Fibroblast of lung (primary cell): ENCODE results near the gene CDX2. TPM values are rescaled to one million over a fixed set of nuclear protein-coding genes. Genes with fewer than 3 reads are reported as not detected.
A peak's percentile ranks its signal among the peaks of the same experiment; 100 is the strongest.

ENCODE experiments used
- DNase-seq, 2 donors: peaks; one replicate each; pipeline versions ENCODE4 v3.0.0 to v3.0.0-alpha.2; 2010; ENCODE audit warnings: low read depth in 2 of 2
- H2AFZ ChIP-seq: 2 replicates; pipeline ENCODE4 v1.5.1; 2012; ENCODE audit warnings: low read length, control low read depth, inconsistent platforms
- H3K27ac ChIP-seq: 2 replicates; pipeline ENCODE4 v1.5.1; 2011; ENCODE audit warnings: low read length, control low read depth; ENCODE audit not compliant: insufficient read depth
- H3K27me3 ChIP-seq: 2 replicates; pipeline ENCODE4 v1.5.1; 2011; ENCODE audit warnings: mild to moderate bottlenecking, low read length; ENCODE audit not compliant: control insufficient read depth, insufficient read depth
- H3K36me3 ChIP-seq: 2 replicates; pipeline ENCODE4 v1.5.1; 2011; ENCODE audit warnings: low read length; ENCODE audit not compliant: control insufficient read depth, insufficient read depth
- H3K4me1 ChIP-seq: 2 replicates; pipeline ENCODE4 v1.5.1; 2011; ENCODE audit warnings: low read length; ENCODE audit not compliant: control insufficient read depth, insufficient read depth; ENCODE audit errors: extremely low read depth
- H3K4me2 ChIP-seq: 2 replicates; pipeline ENCODE4 v1.5.1; 2011; ENCODE audit warnings: low read length, control low read depth; ENCODE audit not compliant: insufficient read depth; ENCODE audit errors: extremely low read depth
- H3K4me3 ChIP-seq, 4 experiments: fragments of 200-600 bp in 1 of 4; sonication (generic) in 1 of 4; replicated peaks in 1 of 4; 2 replicates each; pipeline ENCODE4 v1.5.1; 2011 to 2016; ENCODE audit warnings: low read length in 4 of 4, low read depth in 3 of 4, mild to moderate bottlenecking in 3 of 4, control low read depth in 2 of 4, inconsistent platforms in 1 of 4, mixed read lengths in 1 of 4; ENCODE audit not compliant: insufficient read depth in 1 of 4; ENCODE audit errors: control extremely low read depth in 1 of 4
- H3K79me2 ChIP-seq: 2 replicates; pipeline ENCODE4 v1.5.1; 2012; ENCODE audit warnings: mild to moderate bottlenecking, low read length, inconsistent platforms; ENCODE audit not compliant: control insufficient read depth, insufficient read depth
- H3K9ac ChIP-seq: 2 replicates; pipeline ENCODE4 v1.5.1; 2011; ENCODE audit warnings: mild to moderate bottlenecking, low read length, control low read depth; ENCODE audit not compliant: insufficient read depth
- H3K9me3 ChIP-seq: 2 replicates; pipeline ENCODE4 v1.5.1; 2012; ENCODE audit warnings: low read depth, low read length; ENCODE audit not compliant: control insufficient read depth, insufficient read depth
- H4K20me1 ChIP-seq: 2 replicates; pipeline ENCODE4 v1.5.1; 2011; ENCODE audit warnings: low read length; ENCODE audit not compliant: control insufficient read depth, insufficient read depth; ENCODE audit errors: extremely low read depth
- CTCF ChIP-seq, 2 donors: IDR thresholded peaks in 1 of 2; conservative IDR thresholded peaks in 1 of 2; 1 replicate in 1 of 2; 2 replicates in 1 of 2; pipeline ENCODE4 v1.5.1; 2011 to 2012; ENCODE audit warnings: low read length in 2 of 2, control low read depth in 1 of 2, inconsistent platforms in 1 of 2, low read depth in 1 of 2, mild to moderate bottlenecking in 1 of 2
- EZH2 ChIP-seq: IDR thresholded peaks from 2 replicates; pipeline ENCODE4 v1.5.1; 2012; ENCODE audit warnings: low read length, control low read depth, mild to moderate bottlenecking; ENCODE audit errors: missing control alignments
- polyA plus RNA-seq, 2 donors: library from polyadenylated mRNA; depleted of rRNA in 1 of 2; stranded (reverse) in 1 of 2; unstranded in 1 of 2; fragments of >200 nt; gene quantifications; 2 replicates each; pipeline ENCODE4 v1.2.1, GENCODE V29; 2011 to 2012; ENCODE audit warnings: missing spikeins in 1 of 2
- total RNA-seq: library from RNA; depleted of rRNA; stranded (reverse); fragments of >200 nt; gene quantifications from 2 replicates; pipeline ENCODE4 v1.2.1, GENCODE V29; 2014

CDX2 gene
- total and polyA plus RNA-seq, 2 donors (not counting 1 experiment from before 2014, with no cell fraction given), result not detected

- Histone ChIP-seq H3K27me3 (peaks cover 52% of the 10 kb centered on the region), H3K4me2 (no peak overlapping the region), H4K20me1 (no peaks in the 10 kb centered on the region), H3K4me3 (no peak overlapping the region), H3K36me3 (no peaks in the 10 kb centered on the region), H3K9ac (no peak overlapping the region), H3K9me3 (no peaks in the 10 kb centered on the region), H3K27ac (no peak overlapping the region), H2AFZ (no peak overlapping the region), H3K4me1 (no peaks in the 10 kb centered on the region), H3K79me2 (no peaks in the 10 kb centered on the region)
- no peak for DNase-seq
- TF ChIP-seq CTCF (conservative IDR thresholded peaks at IDR 0.05 in 1 of 2, IDR thresholded peaks at IDR 0.05 in 1 of 2; ENCODE audit: low read depth in 1 of 2, low read length in 2 of 2), result no peak
- TF ChIP-seq EZH2, result peak; percentile 62
Observed at GRCh38 chr13:27917121-27917947, 51.8 kb downstream of the CDX2 start.

GRCh38 chr13:27915301-27916207 lies 53.6 kb downstream of the CDX2 start:
- Histone ChIP-seq H3K36me3 (no peaks in the 10 kb centered on the region), H3K27ac (no peak overlapping the region), H3K9me3 (no peaks in the 10 kb centered on the region), H3K4me3 (no peak overlapping the region), H3K4me2 (no peak overlapping the region), H3K4me1 (no peaks in the 10 kb centered on the region), H4K20me1 (no peaks in the 10 kb centered on the region), H3K79me2 (no peaks in the 10 kb centered on the region), H3K27me3 (peaks cover 36% of the 10 kb centered on the region), H3K9ac (no peak overlapping the region), H2AFZ (no peak overlapping the region)
- DNase-seq, result no peak
- no peak for TF ChIP-seq CTCF (conservative IDR thresholded peaks at IDR 0.05 in 1 of 2, IDR thresholded peaks at IDR 0.05 in 1 of 2; ENCODE audit: low read depth in 1 of 2, low read length in 2 of 2)
- TF ChIP-seq EZH2, result no peak

GRCh38 chr13:27913160-27913559 lies 56.0 kb downstream of the CDX2 start:
- H3K4me2 ChIP-seq, result no peak overlapping the region
- peaks cover 19% of the 10 kb centered on the region for H3K27me3 ChIP-seq
- TF ChIP-seq CTCF (conservative IDR thresholded peaks at IDR 0.05 in 1 of 2, IDR thresholded peaks at IDR 0.05 in 1 of 2; ENCODE audit: low read depth in 1 of 2, low read length in 2 of 2), result no peak
- TF ChIP-seq EZH2, result no peak
- H2AFZ ChIP-seq, result no peak overlapping the region
- no peaks in the 10 kb centered on the region for H4K20me1 ChIP-seq
- no peak overlapping the region for H3K27ac ChIP-seq
- no peak overlapping the region for H3K4me3 ChIP-seq
- no peaks in the 10 kb centered on the region for H3K4me1 ChIP-seq
- H3K36me3 ChIP-seq, result no peaks in the 10 kb centered on the region
- H3K79me2 ChIP-seq, result no peaks in the 10 kb centered on the region
- no peak overlapping the region for H3K9ac ChIP-seq
- H3K9me3 ChIP-seq, result no peaks in the 10 kb centered on the region
- no peak for DNase-seq
